Stimulated activated CD4-positive, alpha-beta T cell treated with anti-CD3 and anti-CD28 coated beads, Interleukin-2, amount 100 ng/mL, for 24 hours (primary cell): ENCODE measurements around the gene DIS3L2.

ENCODE experiments used
- DNase-seq, 2 donors: peaks; one replicate each; pipeline ENCODE4 v3.0.0-alpha.2; 2020

Gene DIS3L2

GRCh38 chr2:231961349-231962166 lies at the start of gene DIS3L2:
Gene DIS3L2 (plus strand): TSS chr2:231961713. CDS start chr2:232014928, 53,215 bp downstream.
- peak; percentile 79 to 84 for DNase-seq

GRCh38 chr2:231914077-231914690 lies 47.3 kb upstream of the DIS3L2 start:
- DNase-seq = no peak

DNA sequence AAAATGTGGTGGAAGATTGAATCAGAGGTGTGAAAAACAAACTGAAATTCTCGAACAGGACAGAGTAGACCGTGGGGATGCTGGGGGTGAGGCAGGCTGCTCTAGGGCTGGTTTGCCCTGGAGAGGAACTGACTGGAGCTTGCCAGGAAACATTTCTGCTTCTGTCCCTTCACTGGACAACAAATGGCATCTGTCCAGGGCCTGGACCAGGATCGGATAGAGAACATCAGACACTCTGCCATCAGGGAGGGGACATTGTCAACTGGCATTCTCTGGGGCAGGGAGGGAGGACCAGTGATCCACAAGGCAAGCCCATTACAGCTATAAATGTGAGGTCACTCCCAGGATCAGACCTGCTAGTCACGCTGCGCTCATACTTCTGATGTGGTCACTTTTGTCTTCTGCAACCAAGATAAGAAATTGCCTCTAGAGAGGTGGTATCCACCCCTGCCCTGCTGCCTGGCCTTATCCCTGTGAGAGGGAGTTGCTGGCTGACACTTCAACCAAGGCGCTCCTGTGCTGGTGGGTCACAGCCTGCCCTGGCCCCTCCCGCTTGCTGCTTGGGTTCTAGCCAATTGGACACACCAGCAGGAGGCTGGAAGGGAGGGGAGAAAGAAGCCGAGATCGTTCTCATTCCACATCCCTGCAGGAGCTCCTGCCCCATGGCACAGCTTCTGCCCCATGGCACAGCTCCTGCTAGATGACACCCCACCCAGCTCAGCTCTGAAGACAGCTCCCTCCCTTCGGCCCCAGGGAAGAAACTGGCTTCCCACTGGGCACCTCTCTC lies 44.0 kb upstream of the DIS3L2 start:
- DNase-seq = no peak

DNA sequence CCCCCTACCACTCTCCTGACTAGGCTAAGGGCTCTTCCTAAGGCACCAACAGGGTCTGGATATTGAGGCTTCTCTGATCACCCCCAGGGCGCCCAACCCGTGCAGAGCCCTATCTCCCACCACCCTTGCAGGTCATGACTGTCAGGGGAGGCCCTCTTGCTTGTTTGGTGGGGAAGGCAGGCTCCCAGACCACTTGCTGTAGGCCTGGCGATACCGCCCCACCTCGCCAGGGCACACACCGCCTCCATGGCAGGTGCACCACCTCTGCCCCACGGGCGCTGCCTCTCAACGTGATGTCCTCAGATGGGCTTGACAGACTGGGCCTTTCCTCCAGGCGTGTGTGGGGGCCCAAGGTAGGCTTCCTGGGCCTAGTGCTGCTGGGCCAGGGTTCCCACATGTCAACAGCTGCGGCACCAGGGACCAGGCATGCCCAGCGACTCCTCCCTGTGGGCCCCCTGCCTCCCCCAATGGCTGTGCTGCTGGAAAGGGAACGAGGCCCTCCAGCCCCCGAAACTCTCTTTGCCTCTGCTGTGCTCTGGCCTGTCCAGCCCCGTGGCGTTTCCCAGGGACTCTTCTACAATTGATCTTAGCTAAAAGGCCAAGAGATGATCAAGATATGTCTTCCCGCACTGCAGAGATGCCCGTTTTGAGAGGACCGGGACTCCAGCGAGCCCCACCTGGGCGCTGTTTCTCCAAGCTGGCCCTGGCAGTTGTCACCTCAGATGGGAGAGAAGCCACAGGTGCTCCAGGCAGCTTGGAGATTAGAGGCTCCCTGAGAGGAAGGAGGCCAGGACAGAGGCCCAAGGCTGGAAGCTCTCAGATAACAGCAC lies 42.8 kb upstream of the DIS3L2 start:
- DNase-seq = no peak

GRCh38 chr2:231919341-231920035 lies 42.0 kb upstream of the DIS3L2 start:
- DNase-seq = no peak

DNA sequence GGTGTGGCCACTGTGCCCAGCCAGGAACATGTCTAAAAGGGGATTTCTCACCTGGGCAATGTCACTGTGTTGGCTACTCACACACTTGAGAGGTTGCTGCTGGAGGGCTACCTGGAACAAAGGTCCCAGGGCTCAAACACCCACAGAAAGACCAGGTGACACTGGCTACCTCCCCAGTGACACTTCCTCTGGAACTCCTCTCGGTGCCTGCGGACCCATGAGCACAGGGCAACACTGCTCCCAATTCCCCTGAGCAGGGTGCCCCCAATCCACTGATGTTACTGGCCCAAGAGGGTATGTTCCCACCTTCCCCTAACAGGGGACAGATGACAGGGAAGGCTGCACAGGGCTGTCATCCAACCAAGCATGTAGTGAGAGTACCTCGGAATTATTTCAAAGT lies 41.1 kb upstream of the DIS3L2 start:
- DNase-seq = no peak

- DNase-seq = no peak
These were observed 40.7 kb upstream of the DIS3L2 start for GRCh38 chr2:231920795-231921194.

DNA sequence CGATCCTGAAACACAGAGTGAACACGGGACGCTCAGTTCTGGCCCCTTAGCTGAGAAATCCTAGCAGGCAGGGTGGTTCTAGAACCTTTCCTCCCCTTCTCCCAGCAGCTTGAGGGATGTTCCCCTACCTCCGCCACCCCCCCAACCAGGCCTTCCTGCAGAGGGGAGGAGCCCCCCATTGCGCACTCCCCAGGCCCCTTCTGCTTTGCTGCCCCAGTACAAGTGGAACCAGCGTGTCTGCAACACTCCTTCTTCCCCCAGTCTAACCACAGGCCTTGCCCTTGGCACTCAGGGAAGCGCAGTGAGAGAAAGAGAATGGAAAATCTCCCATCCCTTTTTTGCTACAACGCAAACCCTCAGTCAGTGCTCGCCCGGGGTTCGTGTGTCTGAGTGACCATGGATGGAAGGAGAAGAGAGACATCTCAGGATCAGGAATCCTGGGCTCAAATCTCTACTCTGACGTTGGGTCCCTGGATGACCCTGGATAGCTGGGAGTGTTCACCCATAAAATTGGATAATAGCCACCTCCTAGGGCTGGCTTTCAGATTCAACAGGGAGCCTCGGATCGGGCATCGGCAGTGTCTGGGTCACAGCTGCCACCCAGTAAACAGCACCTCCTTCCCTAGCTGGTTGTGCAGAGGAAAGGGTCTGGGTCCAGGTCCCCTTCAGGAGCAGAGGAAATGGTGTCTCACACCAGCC lies 39.1 kb upstream of the DIS3L2 start:
- DNase-seq = no peak

DNA sequence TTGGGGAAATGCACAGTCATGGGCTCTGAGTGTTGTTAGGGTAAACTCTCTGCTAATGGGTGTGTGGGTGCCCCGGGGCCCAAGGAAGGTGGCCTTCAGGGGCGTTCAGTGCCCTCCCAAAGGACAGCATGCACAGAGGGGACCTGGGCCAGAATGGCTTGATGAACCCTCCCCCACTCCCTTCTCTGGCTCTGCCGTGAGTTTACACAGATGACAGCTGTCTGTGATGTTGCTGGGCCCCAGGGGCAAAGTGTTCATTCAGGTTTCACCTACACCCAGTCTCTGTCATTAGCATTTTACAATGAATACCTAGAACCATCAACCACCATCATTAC lies 38.5 kb upstream of the DIS3L2 start:
- no peak for DNase-seq

DNA sequence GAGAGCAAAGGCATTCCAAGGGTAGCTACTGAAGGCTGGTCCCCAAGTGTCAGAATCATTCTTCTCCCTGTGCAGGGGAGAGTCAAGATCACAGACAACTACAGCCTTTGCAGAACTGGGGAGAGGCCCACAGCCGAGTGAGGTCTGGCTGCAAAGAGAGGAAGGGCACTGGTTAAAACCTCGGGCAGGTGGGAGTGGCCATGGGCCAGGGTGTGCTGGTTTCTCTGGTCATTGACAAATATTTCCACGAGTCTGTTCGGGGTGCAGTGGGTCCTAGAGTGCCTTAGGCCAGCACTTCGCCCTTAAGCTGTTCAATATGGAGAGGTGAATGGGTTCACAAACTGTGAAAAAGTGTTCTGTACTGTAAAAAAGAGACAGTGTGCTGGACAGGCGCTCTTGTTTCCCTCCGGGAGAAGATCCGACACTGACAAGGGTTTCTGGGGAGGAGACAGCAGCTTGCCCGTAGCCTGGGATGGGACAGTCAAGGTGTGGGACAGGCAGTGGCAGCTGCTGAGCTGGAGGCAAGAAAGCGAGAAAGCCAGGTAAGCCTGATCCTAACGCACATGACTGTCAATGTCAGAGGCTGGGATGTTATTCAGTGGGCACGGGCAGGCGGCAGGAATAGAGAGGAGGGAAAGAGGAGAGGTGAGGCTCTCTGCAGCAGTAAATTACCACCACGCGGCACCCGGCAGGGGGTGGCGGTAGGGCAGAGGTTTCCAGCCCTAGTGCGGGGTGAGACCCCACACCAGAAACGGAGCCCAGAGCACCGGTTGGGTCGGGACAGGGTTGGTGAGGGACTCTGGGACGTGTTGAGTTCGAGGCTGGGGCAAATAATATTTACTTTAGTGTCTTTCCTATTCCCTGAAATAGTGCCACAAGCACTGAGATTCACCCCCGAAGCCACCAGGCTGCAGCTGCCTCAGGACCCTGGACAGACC lies 37.3 kb upstream of the DIS3L2 start:
- no peak for DNase-seq

- DNase-seq = no peak
These were observed 36.6 kb upstream of the DIS3L2 start for GRCh38 chr2:231924889-231925275.

GRCh38 chr2:231925303-231926179 lies 36.0 kb upstream of the DIS3L2 start:
- DNase-seq = peak; percentile 82 to 85

GRCh38 chr2:231926180-231926741 lies 35.3 kb upstream of the DIS3L2 start, which contains the start of gene NPPC:
Gene NPPC (minus strand): TSS chr2:231926396. CDS start chr2:231926249, 147 bp downstream.
- DNase-seq = peak; percentile 73 to 85

DNA sequence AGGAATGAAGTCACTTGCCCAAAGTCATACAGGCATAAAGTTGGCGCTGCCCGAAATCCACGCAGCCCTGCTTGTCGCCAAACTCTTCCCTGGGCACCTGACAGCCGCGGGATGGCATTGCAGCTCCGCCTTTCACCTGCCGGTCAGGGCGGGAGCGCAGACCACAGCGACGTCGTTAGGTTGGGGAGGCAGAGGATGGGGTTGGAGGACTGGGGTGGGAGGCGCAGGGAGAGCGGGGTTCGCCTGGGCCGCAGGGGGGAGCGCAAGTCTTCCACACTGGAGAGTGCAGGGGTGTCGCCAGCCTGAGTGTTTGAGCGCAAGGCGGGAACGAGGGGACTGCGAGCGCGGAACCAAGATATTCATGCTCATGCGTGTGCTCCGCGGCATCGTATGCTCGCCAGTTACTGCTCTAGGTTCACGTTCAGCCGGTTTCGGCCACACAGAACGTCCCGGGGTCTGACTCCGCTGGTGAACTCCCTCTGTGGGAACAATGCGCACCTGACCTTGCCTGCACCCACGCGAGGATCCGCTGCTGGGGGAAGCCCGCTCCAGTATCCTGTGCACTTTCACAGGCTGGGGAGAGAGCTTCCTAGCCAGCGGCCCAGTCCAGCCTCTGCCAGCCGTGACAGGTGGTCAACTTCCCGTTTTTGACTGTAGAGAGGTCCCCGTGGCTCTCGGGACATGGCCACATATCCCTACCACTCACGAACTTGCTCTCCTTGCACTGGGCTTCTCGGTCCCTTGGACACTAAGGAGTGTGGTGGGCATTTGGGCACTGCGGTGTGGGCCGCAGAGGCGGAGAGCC lies 34.5 kb upstream of the DIS3L2 start:
- peak in 1 of 2 donors; percentile 46 for DNase-seq

GRCh38 chr2:231927566-231927890 lies 34.0 kb upstream of the DIS3L2 start:
- no peak for DNase-seq

- no peak for DNase-seq
These were observed 33.0 kb upstream of the DIS3L2 start for GRCh38 chr2:231928481-231928880.

DNA sequence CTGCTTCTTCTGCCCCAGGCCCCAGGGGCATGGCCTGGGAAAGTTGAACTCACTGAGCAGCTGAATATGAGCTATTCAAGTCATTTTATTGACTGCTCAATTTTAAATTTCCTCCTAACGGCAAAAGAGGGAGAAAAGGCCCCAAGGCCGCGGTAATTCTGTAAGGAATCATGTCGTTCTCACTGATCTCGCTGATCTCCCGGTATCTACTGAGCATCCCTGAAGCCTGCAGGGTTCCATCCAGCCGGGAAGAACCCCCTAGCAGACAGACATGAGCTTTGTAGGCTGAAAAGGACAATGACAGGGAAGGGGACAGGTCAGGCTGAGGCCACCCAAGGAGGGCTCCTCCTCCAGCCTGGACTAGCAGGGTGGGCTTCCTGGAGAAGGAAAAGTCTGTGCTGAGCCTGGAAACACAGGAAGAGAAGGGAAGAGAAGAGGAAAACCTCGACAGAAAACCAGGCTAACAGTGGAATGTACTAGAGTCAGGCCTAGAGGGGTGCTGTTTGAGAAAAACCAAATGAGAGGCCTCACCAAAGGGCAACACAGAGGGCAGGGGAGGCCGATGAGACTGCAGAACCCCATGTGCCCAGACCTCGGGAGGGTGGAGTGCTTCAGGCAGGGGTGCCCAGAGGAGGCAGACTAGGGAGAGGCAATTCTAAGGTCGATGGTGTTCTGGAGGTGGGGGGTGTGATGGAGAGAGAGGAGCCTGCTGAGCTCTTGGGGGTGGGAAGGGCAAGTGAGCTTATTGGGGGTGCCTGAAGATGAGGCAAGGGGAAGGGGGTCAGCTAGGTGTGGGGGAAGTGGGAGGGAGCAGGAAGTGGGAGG lies 32.4 kb upstream of the DIS3L2 start:
- no peak for DNase-seq
